Measurements from ENCODE around the gene TBCCD1.

GRCh38 chr3:186530415-186530814 lies 36.7 kb downstream of the TBCCD1 start:
- TF ChIP-seq CTCF (IDR thresholded peaks at IDR 0.05; ENCODE audit: borderline replicate concordance, extremely low read depth, low read length, poor library complexity, severe bottlenecking) (no peak), EZH2 (IDR thresholded peaks at IDR 0.05; ENCODE audit: borderline replicate concordance, low read depth, low read length, severe bottlenecking) (no peak)
